HG03103 (cell line): ENCODE data around the gene S100A6.

ENCODE experiments used
- ATAC-seq: cut with Tn5 transposase; IDR thresholded peaks from one replicate; pipeline ENCODE4 v1.9.1; 2021; ENCODE audit warnings: low read depth; ENCODE audit not compliant: unreplicated experiment

The S100A6 gene

GRCh38 chr1:153509036-153509435 is 26.8 kb downstream of the S100A6 start:
- no peak for ATAC-seq

GRCh38 chr1:153507926-153508583 is 27.7 kb downstream of the S100A6 start:
- no peak for ATAC-seq

- no peak for ATAC-seq
Measured at GRCh38 chr1:153506831-153507413, 28.9 kb downstream of the S100A6 start.

GRCh38 chr1:153506386-153506785 is 29.4 kb downstream of the S100A6 start:
- no peak for ATAC-seq

- ATAC-seq, result no peak
Measured at GRCh38 chr1:153505576-153505975, 30.2 kb downstream of the S100A6 start.

DNA sequence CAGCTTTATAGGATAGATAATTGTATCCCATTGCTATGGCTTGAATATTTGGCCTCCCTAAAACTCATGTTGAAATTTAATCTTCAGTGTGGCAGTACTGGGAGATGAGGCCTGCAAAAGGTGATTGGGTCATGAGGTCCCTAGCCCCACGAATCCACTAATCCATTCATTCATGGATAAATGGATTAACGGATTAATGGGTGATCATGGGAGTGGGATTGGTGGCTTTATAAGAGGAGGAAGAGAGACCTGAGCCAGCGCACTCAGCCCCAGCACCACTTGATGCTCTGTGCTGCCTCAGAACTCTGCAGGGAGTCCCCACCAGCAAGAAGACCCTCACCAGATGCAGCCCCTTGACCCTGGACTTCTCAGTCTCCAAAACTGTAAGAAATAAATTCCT is 32.0 kb downstream of the S100A6 start:
- no peak for ATAC-seq

DNA sequence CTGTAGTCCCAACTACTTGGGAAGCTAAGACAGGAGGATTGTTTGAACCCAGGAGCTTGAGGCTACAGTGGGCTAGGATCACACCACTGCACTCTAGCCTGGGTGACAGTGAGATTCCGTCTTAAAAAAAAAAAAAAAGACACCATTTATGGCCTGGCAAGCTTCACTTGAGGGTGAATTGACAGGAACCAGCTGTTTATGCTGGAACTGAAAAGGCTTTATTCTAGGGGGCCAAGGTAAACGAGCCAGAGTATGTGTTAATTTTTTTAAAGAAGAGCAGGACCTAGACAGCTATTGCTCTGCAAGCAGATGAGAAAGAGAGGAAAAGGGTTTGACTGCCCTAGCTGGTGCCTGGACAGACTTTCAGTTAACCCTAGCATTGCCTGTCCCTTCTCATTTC is 37.0 kb downstream of the S100A6 start:
- no peak for ATAC-seq

- ATAC-seq, result no peak
Measured at GRCh38 chr1:153495536-153495935, 40.3 kb downstream of the S100A6 start.

DNA sequence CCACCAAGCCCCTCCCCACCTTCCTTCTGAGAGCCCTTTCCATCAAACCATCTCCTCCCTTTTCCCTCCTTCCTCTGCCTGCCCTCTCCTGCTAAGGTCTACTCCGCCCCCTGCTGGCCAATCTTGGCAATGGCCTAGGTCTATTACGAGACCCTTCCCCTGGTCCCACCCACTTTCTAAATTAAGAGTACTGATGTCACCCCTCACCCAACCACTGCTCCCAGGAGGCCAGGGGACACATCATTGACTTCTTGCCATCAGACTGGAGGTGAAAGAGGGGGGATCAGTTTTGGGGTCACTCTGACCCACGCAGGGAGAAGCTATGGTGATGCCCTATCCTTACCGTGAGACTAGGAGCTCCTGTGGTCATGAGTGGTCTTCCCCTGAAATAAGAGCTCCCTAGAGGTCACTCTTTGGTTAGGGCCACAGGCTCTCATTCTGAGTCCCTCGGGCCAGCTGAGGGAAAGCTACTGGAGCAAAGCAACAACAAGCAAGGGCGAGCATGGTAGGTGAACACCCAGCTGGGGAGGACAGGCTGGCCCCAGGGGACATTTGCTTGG is 40.7 kb downstream of the S100A6 start:
- no peak for ATAC-seq

DNA sequence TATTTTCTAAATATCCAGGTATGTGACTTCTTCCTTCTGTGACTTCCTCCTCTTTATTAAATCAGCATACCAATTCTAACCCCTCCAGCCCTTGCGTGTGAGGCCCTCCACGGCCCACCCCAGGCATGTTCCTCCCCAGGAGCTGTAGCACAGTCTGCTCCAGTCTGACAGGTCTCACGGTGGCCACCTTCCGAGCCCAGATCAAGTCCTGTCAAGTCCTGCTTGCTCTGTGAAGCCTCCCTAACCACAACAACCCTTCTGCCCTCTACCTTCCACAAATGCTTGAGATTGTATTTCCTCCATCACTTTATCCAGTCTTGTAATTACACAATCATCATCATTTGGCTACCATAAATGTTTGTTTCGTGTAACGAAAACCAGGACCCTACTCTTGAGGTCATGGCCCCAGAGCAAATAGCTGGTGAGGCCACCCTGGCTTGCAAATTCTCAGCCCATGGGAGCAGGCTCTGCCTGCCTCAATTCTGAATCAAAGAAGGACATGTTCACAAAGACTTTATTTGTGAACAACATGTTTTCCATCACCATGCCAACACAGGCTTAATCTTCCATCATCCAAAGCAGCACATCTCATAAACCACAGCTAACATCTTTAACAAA is 42.3 kb downstream of the S100A6 start:
- ATAC-seq, result no peak

- ATAC-seq, result no peak
Measured at GRCh38 chr1:153490272-153491051, 45.3 kb downstream of the S100A6 start.

- no peak for ATAC-seq
Measured at GRCh38 chr1:153488731-153489130, 47.1 kb downstream of the S100A6 start.

DNA sequence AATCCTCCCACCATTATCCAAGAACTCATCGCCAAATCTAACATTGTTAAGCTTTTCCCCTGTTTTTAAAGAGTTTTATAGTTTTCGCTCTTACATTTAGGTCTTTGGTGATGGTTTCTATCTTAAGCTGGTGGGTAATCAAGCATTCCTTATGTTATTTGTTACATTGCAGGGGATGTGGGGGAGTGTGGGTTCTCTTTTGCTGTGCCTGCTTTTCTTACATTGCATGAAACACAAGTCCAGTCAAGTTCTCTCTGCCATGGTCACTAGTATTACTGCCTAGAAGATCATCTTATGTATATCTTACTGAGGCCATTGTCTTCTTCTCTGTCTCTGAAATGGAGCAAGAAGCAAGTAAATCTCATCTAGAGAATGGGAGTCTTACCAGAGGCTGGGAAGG is 48.1 kb downstream of the S100A6 start:
- no peak for ATAC-seq

DNA sequence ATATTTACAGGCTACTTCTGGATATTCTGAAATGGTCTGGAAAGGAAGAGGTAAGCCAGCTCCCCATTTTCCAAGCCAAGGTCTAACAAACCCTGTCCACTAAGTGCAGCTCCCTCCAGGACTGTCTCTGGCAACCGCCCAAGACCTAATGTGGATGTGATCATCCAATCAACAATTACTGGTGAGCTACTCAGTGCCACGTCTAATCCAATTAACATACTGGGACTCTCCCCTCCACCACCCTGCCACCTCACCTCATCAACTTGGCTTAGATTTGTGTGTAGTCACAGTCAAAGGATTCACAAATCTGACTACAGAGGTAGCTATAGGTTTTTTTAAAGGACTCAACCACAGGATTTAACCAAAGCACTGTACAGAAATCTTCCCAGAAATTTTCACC is 49.9 kb downstream of the S100A6 start:
- no peak for ATAC-seq
